ENCODE data around the gene TXNDC16.
"Not testable (repeated sequence)": the region's sequence is repeated elsewhere in the genome, so short reads cannot be mapped to it uniquely, and the experiment has no call there.

The TXNDC16 gene

GRCh38 chr14:52514046-52514811, 38.1 kb downstream of the TXNDC16 start:
- Mint-ChIP-seq H3K4me1 (no peaks in the 10 kb centered on the region), H3K36me3 (no peaks in the 10 kb centered on the region), H3K27ac (peak overlapping the region; percentile 28), H3K4me3 (no peak overlapping the region), H3K27me3 (no peaks in the 10 kb centered on the region), H3K9me3 (no peaks in the 10 kb centered on the region)
- DNase-seq (ENCODE audit: low spot score in 2 of 2): no peak
- no peak for ATAC-seq (ENCODE audit: low read depth)

GRCh38 chr14:52513249-52513648, 39.1 kb downstream of the TXNDC16 start:
- H3K4me1 Mint-ChIP-seq: no peaks in the 10 kb centered on the region
- H3K27me3 Mint-ChIP-seq: no peaks in the 10 kb centered on the region
- H3K4me3 Mint-ChIP-seq: no peak overlapping the region
- no peaks in the 10 kb centered on the region for H3K9me3 Mint-ChIP-seq
- no peak for ATAC-seq (ENCODE audit: low read depth)
- H3K27ac Mint-ChIP-seq: no peak overlapping the region
- peaks cover 2% of the 10 kb centered on the region for H3K36me3 Mint-ChIP-seq
- DNase-seq (ENCODE audit: low spot score in 2 of 2): no peak

GRCh38 chr14:52494444-52494843, 57.9 kb downstream of the TXNDC16 start:
- Mint-ChIP-seq H3K36me3 (peaks cover 33% of the 10 kb centered on the region), H3K27ac (no peak overlapping the region)

GRCh38 chr14:52485350-52485960, 66.8 kb downstream of the TXNDC16 start:
- DNase-seq (ENCODE audit: low spot score in 2 of 2) (no peak), ATAC-seq (ENCODE audit: low read depth) (no peak)
- no peak overlapping the region for H3K27ac Mint-ChIP-seq
- no peaks in the 10 kb centered on the region for H3K27me3 Mint-ChIP-seq
- peaks cover 10% of the 10 kb centered on the region for H3K36me3 Mint-ChIP-seq
- no peaks in the 10 kb centered on the region for H3K9me3 Mint-ChIP-seq
- no peaks in the 10 kb centered on the region for H3K4me1 Mint-ChIP-seq
- H3K4me3 Mint-ChIP-seq: no peak overlapping the region

More at GRCh38 chr14:52494444-52494843, 57.9 kb downstream of the TXNDC16 start:
- Mint-ChIP-seq H3K27me3 (no peaks in the 10 kb centered on the region), H3K9me3 (peaks cover 12% of the 10 kb centered on the region), H3K4me1 (no peaks in the 10 kb centered on the region), H3K4me3 (no peak overlapping the region)
- DNase-seq (ENCODE audit: low spot score in 2 of 2) (no peak), ATAC-seq (ENCODE audit: low read depth) (no peak)

GRCh38 chr14:52481864-52482263, 70.4 kb downstream of the TXNDC16 start:
- Mint-ChIP-seq H3K4me1 (no peaks in the 10 kb centered on the region), H3K27me3 (no peaks in the 10 kb centered on the region), H3K4me3 (no peak overlapping the region), H3K27ac (no peak overlapping the region), H3K9me3 (peaks cover 9% of the 10 kb centered on the region), H3K36me3 (peaks cover 33% of the 10 kb centered on the region)
- ATAC-seq (ENCODE audit: low read depth): no peak
- DNase-seq (ENCODE audit: low spot score in 2 of 2): no peak

GRCh38 chr14:52473557-52473956, 78.7 kb downstream of the TXNDC16 start:
- Mint-ChIP-seq H3K4me1 (no peaks in the 10 kb centered on the region), H3K27ac (no peak overlapping the region), H3K27me3 (no peaks in the 10 kb centered on the region), H3K4me3 (no peak overlapping the region), H3K36me3 (peaks cover 26% of the 10 kb centered on the region), H3K9me3 (peaks cover 11% of the 10 kb centered on the region)
- ATAC-seq (ENCODE audit: low read depth): no peak
- DNase-seq (ENCODE audit: low spot score in 2 of 2): peak in 1 of 2 donors; percentile 3

- no peak for ATAC-seq (ENCODE audit: low read depth)
- H3K9me3 Mint-ChIP-seq: peaks cover 9% of the 10 kb centered on the region
- no peaks in the 10 kb centered on the region for H3K4me1 Mint-ChIP-seq
- peaks cover 22% of the 10 kb centered on the region for H3K36me3 Mint-ChIP-seq
- no peak overlapping the region for H3K4me3 Mint-ChIP-seq
- H3K27me3 Mint-ChIP-seq: no peaks in the 10 kb centered on the region
- H3K27ac Mint-ChIP-seq: no peak overlapping the region
- no peak for DNase-seq (ENCODE audit: low spot score in 2 of 2)
Observed at GRCh38 chr14:52472728-52473127, 79.6 kb downstream of the TXNDC16 start.

- not testable (repeated sequence) for H3K27me3 Mint-ChIP-seq; DNase-seq (ENCODE audit: low spot score in 2 of 2); H3K4me3 Mint-ChIP-seq; H3K4me1 Mint-ChIP-seq; ATAC-seq (ENCODE audit: low read depth); H3K27ac Mint-ChIP-seq; H3K9me3 Mint-ChIP-seq
- H3K36me3 Mint-ChIP-seq: peaks cover 21% of the 10 kb centered on the region
Observed at GRCh38 chr14:52472251-52472650, 80.1 kb downstream of the TXNDC16 start.

GRCh38 chr14:52467515-52468266, 84.6 kb downstream of the TXNDC16 start:
- DNase-seq (ENCODE audit: low spot score in 2 of 2) (no peak), ATAC-seq (ENCODE audit: low read depth) (no peak)
- Mint-ChIP-seq H3K4me3 (no peak overlapping the region), H3K9me3 (no peaks in the 10 kb centered on the region), H3K36me3 (peaks cover 4% of the 10 kb centered on the region), H3K27ac (no peak overlapping the region), H3K27me3 (no peaks in the 10 kb centered on the region), H3K4me1 (no peaks in the 10 kb centered on the region)

- peaks cover 18% of the 10 kb centered on the region for H3K36me3 Mint-ChIP-seq
- no peak overlapping the region for H3K27ac Mint-ChIP-seq
- no peaks in the 10 kb centered on the region for H3K27me3 Mint-ChIP-seq
- ATAC-seq (ENCODE audit: low read depth): no peak
- no peak overlapping the region for H3K4me3 Mint-ChIP-seq
- H3K4me1 Mint-ChIP-seq: no peaks in the 10 kb centered on the region
- DNase-seq (ENCODE audit: low spot score in 2 of 2): no peak
- H3K9me3 Mint-ChIP-seq: no peaks in the 10 kb centered on the region
Observed at GRCh38 chr14:52464175-52464574, 88.1 kb downstream of the TXNDC16 start.

GRCh38 chr14:52463375-52463774, 88.9 kb downstream of the TXNDC16 start:
- no peak overlapping the region for H3K27ac Mint-ChIP-seq
- H3K9me3 Mint-ChIP-seq: no peaks in the 10 kb centered on the region
- no peak for DNase-seq (ENCODE audit: low spot score in 2 of 2)
- H3K36me3 Mint-ChIP-seq: peaks cover 19% of the 10 kb centered on the region
- no peaks in the 10 kb centered on the region for H3K4me1 Mint-ChIP-seq
- no peaks in the 10 kb centered on the region for H3K27me3 Mint-ChIP-seq
- ATAC-seq (ENCODE audit: low read depth): no peak
- no peak overlapping the region for H3K4me3 Mint-ChIP-seq

GRCh38 chr14:52461721-52462120, 90.6 kb downstream of the TXNDC16 start:
- H3K4me1 Mint-ChIP-seq: no peaks in the 10 kb centered on the region
- H3K36me3 Mint-ChIP-seq: peaks cover 19% of the 10 kb centered on the region
- H3K4me3 Mint-ChIP-seq: no peak overlapping the region
- no peaks in the 10 kb centered on the region for H3K27me3 Mint-ChIP-seq
- H3K9me3 Mint-ChIP-seq: no peaks in the 10 kb centered on the region
- DNase-seq (ENCODE audit: low spot score in 2 of 2) (no peak), ATAC-seq (ENCODE audit: low read depth) (no peak)
- no peak overlapping the region for H3K27ac Mint-ChIP-seq

GRCh38 chr14:52458721-52459085, 93.6 kb downstream of the TXNDC16 start:
- Mint-ChIP-seq H3K27ac (no peak overlapping the region), H3K36me3 (peaks cover 18% of the 10 kb centered on the region), H3K4me3 (no peak overlapping the region), H3K4me1 (no peaks in the 10 kb centered on the region), H3K27me3 (no peaks in the 10 kb centered on the region), H3K9me3 (no peaks in the 10 kb centered on the region)
- DNase-seq (ENCODE audit: low spot score in 2 of 2) (no peak), ATAC-seq (ENCODE audit: low read depth) (no peak)

GRCh38 chr14:52457411-52457810, 94.9 kb downstream of the TXNDC16 start:
- H3K4me3 Mint-ChIP-seq: no peak overlapping the region
- H3K36me3 Mint-ChIP-seq: peaks cover 26% of the 10 kb centered on the region
- no peak overlapping the region for H3K27ac Mint-ChIP-seq
- ATAC-seq (ENCODE audit: low read depth) (no peak), DNase-seq (ENCODE audit: low spot score in 2 of 2) (no peak)
- no peaks in the 10 kb centered on the region for H3K27me3 Mint-ChIP-seq
- no peaks in the 10 kb centered on the region for H3K9me3 Mint-ChIP-seq
- no peaks in the 10 kb centered on the region for H3K4me1 Mint-ChIP-seq
